ENCODE results near the gene ECE2.

The ECE2 gene

DNA sequence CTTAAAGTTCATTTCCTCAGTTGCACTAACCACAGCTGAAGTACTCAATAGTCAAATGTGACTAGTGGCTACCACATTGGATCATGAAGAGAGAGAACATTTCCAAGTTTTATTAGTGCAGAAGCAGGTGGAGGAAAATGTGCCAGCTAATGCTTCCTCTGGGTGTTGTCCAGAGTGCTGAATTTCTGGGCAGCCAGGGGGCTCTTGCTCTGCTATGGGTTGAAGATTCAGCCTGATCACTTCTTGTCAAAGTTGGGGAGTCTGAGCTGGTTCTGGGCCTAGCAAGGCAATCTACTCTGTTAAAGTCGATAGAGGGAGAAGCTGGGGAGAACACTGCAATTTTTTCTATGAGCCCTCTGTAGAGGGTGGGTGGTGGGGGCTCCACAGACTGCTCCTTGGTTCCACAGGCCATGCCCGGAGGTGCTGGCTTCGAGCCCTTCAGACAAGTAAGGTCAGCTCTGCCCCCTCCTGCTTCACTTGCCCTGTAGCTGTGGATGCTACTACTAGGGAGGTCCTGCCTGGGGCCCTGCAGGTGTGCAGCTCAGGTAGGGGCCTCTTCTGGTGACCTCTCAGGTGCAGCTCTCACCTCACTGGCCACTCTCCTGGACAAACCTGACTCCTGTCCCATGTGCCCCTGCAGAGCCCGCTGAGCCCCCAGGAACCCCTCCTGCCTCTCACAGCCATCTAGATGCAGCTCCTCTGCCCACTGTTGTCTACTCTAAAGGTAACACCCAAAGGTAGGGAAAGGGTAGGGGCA lies 35.3 kb upstream of the ECE2 start:
- peak; percentile 57 for DNase-seq (ENCODE audit: low spot score)

DNA sequence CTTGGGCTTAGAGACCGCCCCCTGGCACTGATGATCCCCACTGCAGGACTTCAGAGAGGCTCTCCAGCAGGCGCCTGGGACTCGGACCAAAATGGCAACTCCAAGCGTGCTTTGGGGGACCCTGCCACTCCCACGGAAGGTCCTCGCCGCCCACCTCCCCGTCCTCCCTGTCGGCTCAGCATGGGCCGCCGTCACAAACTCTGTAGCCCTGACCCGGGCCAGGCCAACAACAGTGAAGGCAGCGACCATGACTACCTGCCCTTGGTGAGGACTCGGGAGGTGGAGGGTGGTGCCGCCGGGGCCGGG lies 34.7 kb upstream of the ECE2 start:
- DNase-seq (ENCODE audit: low spot score) = no peak

DNA sequence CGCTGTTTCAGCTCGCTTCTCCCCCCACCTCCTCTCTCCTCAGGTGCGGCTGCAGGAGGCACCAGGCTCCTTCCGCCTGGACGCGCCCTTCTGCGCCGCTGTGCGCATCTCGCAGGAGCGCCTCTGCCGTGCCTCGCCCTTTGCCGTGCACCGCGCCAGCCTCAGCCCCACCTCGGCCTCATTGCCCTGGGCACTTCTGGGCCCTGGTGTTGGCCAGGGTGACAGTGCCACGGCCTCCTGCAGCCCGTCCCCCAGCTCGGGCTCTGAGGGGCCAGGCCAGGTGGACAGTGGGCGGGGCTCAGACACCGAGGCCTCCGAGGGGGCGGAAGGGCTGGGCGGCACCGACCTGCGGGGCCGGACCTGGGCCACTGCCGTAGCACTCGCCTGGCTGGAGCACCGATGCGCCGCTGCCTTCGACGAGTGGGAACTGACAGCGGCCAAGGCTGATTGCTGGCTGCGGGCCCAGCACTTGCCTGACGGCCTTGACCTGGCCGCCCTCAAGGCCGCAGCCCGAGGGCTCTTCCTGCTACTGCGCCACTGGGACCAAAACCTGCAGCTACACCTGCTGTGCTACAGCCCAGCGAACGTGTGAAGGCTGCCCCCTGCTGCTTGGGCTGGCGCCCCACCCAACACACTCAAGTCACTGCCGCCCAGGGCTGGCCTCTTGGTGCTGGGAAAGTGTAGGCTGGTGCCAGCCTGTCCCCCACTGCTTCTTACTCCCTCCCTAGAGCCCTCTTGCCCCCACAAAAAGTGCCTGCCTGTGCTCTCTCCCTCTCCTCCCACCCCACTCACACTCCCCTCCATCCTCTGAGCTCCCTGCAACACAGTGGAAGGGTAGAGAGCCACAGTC lies 34.1 kb upstream of the ECE2 start:
- DNase-seq (ENCODE audit: low spot score) = peak; percentile 56

DNA sequence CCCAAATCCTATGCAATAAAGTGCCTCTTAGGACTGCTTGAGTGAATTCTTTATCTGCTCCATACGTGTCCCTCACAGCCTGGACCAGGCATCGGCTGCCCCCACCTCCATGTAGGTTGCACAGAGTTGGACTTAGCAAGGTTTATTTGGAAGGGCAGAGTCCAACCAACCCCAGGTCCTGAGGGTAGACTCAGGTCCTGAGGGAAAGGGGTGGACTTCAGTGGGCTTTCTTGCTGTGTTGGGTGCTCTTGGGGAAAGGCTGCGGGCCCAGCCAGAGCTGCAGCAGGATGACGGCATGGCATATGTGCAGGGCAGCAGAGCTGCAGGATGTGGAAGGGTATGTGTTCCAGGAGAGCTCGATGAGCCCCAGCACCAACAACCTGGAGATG lies 33.5 kb upstream of the ECE2 start:
- no peak for DNase-seq (ENCODE audit: low spot score)

DNA sequence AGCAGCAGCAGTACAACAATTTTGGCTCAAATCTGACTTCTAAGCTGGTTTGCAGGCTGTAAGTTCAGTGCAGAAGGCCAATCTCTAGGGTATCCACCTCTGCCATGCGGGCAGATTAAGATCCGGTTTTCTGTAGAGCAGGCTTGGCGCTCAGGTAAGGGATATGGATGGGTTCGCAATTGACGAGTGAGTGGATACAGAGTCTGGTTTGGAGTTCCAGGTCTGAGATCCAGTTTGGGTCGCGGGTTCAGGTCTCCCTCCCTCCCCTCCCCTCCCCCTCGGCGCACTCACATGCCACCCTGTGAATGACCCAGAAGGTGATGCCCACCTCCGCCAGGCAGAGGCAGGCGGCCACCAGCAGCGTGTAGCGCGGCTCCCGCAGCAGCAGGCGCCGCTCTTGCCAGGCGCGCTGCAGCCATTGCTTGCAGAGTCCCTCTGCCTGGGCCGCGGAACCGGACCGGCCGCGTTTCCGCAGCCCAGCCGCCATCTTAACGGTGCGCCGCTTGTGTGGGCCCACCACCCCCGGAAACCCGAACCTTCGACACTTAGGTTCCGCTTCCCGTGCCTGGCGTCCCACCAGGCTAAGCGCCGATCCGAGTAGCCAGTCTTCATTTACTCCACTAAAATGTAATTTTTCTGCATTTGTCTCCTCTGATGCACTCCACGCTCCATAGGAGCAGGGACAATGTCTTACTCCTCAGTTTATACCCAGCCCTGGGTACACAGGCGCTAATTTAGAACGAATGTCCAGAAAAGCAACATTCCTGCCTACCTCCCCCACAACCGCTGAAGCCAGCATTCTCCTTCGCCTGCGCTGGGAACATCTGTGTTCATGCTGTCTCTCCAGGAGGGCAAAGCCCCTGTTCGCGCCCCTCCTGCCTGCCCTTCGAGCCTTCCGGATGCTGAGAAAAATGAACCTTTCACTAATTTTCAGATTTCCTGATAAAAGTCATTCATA lies 27.1 kb upstream of the ECE2 start, which contains the start of gene ALG3:
ALG3 (minus strand) TSS at position 509 of the 958 bp plus-strand sequence; CDS start at position 487, 22 bp downstream.
- peak; percentile 90 for DNase-seq (ENCODE audit: low spot score)

DNA sequence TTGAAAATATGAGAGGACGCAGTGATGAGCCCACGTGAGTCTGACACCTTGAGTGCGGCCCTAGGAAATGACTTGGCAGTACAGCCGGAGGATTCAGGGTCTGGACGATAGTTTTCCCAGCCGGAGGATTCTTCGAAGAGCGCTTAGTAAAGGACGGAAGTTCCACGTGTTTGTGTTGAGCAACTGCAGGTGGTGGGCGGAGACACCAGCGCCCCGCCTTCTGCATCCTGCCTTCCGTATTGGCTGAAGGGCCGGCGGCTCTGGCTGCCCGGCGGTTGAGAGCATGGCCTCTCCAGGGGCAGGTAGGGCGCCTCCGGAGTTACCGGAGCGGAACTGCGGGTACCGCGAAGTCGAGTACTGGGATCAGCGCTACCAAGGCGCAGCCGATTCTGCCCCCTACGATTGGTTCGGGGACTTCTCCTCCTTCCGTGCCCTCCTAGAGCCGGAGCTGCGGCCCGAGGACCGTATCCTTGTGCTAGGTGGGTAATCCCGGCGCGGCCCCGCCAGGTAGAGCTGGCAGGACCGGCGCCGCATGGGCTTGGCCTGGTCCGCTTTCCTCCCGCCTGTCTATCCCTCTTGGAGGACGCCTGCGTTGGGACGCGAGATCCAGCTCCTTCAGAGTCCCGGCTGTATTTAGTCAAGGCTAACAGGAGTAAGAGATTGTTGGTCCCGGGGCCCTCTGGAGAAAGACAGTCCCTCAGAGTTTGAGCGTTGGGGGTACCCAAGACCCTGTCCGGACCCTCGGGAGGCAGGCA lies 26.2 kb upstream of the ECE2 start, which contains the start of gene EEF1AKMT4:
EEF1AKMT4 (plus strand) TSS at position 261 of the 755 bp plus-strand sequence; CDS start at position 284, 23 bp downstream.
- DNase-seq (ENCODE audit: low spot score) = peak; percentile 98

DNA sequence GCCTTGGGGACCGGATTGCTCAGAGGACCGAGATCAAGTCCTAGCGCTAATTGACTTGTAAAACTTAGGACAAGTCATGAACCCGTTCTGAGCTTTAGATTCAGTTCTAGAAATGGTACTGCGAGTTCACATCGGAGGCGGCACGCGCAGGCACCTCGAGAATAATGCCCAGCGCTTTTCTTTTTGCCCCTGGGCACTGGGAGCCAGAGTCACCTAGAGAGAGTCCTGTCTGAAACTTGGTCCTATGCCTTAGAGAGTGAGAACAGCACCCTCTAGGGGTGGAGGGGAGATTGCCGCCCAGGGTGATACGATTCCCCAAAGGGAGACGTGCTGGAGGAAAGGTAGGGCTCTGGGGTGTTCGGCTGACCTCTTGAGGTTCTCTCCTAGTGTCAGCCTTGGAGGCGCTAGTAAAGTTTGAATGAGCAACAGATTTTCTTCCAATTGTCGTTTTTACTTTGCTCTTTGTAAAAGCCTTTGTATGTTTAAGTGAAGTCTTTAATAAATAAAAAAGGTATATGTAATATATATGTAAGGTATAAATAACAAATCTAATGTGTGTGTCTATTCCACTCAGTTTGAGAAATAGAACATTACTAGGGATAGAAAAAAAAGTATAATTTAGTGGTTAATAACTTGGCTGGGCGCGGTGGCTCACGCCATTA lies 25.5 kb upstream of the ECE2 start:
- DNase-seq (ENCODE audit: low spot score) = peak; percentile 98

DNA sequence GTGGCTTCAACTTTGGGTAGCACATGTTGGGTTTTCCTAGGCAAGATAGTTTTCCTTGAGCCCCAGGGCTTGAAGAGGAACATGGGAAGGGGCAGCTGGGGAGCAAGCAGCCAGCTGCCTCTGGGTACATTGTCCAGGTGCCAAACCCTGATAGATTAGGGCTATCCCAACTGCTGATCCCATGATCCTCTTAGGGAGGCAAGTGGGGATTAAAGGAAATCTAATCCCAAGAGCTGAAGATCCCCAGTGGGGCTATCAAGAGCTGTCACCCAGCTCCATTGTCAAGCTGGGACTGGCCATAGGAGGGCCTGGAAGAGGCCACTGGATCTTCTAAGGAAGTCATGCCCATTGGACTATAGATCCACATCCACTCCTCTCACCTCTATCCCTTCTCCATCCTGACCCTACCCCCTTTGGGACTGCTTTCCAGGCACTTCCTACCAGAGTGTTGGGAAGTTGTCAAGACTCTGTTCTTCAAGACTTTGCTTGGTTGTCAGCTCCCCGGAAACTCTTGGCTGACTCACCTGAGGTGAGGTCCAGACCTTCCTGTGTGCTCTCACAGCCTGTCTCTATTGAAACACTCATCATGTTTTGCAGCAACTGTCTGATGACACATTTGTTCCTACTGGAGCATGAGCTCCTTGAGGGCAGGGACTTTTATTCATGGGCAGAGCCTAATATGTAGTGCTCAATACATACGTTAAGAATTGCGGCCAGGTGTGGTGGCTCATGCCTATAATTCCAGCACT lies 20.4 kb upstream of the ECE2 start:
- no peak for DNase-seq (ENCODE audit: low spot score)

DNA sequence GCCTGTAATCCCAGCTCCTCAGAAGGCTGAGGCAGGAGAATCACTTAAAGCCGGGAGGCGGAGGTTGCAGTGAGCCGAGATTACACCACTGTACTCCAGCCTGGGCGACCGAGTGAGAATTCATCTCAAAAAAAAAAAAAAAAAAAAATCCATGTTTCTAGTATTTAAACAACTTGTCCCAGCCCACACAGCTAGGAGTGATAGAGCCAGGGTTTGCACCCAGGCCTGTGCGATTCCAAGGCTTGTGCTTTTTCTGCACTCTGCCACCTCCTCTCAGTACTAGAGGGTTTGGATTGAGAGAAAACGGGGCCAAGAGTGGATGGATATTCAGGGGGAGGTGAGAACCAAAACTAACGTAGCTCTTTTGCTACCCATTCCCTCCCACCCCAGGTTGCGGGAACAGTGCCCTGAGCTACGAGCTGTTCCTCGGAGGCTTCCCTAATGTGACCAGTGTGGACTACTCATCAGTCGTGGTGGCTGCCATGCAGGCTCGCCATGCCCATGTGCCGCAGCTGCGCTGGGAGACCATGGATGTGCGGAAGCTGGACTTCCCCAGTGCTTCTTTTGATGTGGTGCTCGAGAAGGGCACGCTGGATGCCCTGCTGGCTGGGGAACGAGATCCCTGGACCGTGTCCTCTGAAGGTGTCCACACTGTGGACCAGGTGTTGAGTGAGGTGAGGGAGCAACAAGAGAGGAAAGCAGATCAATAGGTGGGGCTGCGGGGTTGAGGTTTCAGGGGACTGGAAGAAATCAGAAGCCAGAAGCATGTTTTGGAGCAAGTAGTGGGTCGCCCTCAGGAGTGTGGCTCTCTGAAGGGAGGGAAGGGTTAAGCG lies 18.5 kb upstream of the ECE2 start:
- DNase-seq (ENCODE audit: low spot score) = no peak

DNA sequence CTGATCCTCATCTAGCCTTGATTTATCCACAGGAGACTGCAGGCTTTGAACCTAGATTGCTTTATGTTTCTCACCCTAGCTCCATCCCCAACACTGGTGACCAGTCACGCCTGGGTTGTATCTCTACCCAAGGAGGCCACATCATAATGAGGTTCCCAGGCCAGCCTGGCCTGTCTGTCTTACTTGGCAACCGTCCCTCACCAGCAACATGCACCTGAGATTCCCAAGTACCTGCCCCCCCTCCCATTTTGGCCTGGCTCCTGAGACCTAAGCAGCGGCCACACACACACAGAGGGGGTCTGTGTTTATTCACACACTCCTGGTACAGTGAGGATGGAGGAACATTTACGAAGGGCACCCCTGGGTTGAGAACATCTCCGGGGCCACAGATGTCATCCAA lies 16.9 kb upstream of the ECE2 start:
- DNase-seq (ENCODE audit: low spot score) = no peak

DNA sequence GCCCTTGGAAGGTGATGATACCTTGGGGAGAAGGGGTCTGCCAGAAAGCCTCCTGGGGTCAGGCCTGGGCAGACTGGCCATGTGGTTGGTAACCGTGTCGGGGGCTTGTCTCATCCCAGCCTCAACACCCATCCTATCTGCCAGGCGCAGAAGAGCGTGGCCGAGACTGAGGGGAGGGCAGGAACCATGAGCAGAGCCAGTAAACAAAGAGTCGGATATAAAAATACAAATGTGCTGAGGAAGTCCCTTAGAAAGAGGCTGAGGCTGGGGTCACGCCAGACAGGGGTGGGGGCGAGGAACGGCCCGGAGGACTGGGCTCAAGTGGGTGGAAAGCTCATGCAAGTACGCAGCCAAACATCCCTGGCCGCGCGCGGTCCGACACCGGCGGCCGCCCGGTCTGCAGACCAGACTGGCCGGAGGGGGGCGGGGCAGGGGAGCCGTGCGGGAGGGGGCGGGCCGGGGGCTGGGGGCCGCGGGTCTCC lies 16.4 kb upstream of the ECE2 start:
- DNase-seq (ENCODE audit: low spot score) = no peak

DNA sequence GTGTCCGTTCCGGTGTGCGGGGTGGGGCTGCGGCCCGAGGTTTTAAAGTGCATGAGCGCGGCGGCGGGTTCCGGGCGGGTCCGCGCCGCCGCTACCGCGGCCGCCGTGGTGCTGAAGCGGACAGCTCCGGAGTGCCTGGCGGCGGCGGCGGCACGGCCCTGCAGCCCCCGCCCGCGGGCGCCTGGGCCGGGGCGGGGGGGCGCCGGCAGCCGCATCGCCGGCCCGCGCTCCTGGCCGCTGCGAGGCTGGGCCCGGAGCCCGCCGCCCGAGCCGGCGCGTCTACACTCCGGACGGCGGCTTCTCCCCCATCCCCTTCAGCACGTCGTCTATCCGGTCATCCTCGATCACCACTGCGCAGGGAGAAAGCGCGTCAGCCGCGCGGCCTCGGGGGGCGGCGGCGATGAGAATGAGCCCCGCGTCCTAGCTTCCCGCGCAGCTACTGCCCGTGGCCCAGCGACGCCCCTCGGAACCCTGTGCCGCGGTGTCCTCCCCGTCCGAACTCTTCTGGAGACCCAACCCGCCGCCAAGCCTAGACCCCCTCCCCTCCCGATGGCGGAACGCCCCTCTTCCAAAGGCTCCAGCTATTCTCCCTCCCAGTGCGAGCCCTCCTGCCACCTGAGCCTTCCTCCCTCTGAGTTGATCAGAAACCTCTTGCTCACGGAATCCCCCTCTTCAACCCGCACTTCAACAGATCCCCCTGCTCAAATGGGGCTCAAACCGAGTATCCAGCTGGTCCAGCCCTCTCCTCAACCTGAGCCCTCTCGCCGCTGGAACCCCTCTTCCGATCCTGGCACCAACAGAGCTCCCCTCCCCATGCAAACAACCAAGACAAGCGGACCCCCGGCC lies 15.7 kb upstream of the ECE2 start:
- DNase-seq (ENCODE audit: low spot score) = no peak

DNA sequence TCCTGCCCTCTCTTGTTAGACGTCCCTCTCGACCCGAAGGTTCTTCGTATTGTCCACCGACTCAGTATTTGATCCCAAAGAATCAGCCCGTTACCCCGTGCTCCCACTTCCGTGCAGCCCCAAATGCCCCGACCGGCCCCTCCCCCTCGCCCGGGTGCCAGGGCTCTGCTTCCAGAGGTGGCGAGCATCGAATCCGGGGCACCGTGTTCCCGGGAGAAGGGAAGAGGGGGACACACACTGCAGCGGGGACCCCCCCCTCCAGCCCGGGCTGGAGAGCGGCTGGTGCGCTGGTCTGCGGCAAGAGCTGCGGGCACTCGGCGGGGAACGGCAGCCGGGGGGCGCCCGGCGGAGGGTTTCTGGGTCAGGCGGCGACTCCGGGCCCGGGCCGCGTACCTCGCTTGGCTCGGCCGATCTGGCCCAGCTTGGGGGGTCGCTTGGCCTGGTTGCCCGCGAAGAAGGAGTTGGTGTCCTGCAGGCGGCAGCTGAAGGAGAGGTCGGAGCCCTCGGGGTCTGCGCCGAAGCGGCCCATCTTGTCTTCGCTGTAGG lies 15.0 kb upstream of the ECE2 start:
- no peak for DNase-seq (ENCODE audit: low spot score)

DNA sequence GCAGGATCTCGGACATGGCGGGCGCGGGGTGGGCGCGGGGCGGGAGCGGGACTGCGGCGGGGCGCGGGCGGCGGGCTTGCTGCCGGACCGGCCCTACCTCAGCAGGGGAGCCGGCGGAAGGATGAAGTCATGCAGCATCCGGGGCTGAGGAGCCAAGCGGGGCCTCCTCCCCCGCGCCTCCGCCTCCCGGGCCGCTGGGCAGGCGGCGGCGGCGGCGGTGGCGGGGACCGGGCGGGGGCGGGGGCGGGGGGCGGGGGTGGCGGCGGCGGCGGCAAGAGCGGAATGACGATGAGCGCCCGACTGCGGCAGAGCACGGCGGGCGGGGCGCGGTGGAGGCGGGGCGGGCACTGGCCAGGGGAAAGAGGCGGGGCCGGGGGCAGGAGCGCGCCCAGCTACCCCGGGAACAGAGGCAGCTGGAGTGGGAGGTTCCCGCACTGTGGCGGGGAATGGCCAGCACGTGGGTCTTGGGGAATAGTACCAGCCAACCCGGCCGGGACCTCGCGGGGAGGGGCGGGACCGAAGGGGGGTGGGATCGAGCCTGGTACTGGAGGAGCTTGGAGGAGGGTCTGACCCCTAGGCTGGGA lies 14.5 kb upstream of the ECE2 start, which contains the start of gene CAMK2N2:
CAMK2N2 (minus strand) TSS at position 284 of the 584 bp plus-strand sequence; CDS start at position 16, 268 bp downstream.
- DNase-seq (ENCODE audit: low spot score) = peak; percentile 38

DNA sequence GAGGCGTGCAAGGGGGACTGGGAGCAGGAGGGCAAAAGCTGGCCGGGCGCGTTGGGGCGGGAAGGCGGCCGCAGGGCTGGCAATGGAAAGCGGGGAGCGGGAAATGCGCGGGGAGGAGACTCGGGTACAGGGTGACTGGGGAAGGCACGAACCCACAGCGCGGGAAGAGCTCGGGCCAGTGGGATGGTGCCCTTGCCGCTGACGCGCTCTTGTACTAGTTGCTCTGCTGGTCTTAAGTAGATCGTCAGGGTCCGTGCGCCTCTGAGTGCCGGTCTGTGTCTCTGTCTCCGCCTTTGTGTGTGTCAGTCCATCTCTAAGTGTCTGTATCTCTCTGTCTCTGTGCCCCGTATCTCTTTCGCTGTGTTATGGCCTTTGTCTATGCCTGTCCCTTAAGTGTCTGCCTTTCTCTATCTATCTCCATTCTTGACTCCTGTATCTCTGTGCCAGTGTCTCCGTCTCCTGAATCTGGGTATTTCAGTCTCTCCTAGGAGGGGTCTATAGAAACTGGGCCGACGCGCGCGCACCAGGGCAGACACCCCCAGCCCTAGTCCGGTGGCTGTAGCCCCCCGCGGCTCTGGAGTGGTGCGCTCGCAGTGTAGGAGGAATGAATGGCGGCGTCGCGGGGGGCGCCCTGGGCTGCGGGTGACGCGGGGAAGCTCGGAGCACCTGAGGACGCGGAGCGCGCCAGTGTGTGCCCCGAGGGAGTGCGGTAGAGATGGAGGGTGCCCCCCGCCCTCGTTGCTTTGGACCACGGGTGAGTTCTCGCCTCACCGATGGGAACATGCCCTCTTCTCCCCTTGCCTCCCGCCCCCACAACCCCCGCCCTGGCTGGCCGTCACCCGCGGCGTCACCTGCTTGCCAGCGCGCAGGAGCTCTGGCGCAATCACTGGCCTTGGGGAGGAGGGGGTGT lies 13.7 kb upstream of the ECE2 start:
- no peak for DNase-seq (ENCODE audit: low spot score)

DNA sequence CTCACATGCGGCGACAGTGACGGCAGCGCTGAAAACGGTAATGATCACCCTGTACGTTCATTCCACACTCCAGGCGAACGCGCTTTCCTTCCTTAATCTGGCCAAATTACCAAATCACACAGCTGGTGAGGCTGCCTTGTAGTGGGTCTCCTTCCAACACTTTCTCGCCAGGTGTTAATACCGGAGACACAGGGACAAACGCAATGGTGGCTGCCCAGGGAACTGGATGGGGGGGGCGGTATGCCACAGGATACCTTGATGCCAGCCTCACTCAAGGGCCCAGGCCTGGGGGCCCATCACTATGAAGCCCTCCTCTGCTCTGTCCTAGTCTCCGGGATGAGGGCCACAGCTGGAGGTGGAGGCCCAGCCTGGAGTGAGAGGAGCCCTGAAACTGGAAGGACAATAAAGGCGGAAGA lies 13.1 kb upstream of the ECE2 start:
- no peak for DNase-seq (ENCODE audit: low spot score)

Data from NAMALWA (cell line).